HG03469 (cell line): Measurements from ENCODE around the gene ATG7.
"Not testable (repeated sequence)": the region's sequence is repeated elsewhere in the genome, so short reads cannot be mapped to it uniquely, and the experiment has no call there.

Experiments
- ATAC-seq: cut with Tn5 transposase; IDR thresholded peaks from one replicate; pipeline ENCODE4 v1.9.1; 2021; ENCODE audit warnings: mild to moderate bottlenecking, moderate library complexity, moderate number of reproducible peaks; ENCODE audit not compliant: unreplicated experiment

Gene ATG7

GRCh38 chr3:11384074-11384473 lies 111.9 kb downstream of the ATG7 start:
- ATAC-seq = no peak

GRCh38 chr3:11385326-11385725 lies 113.1 kb downstream of the ATG7 start:
- ATAC-seq = no peak

GRCh38 chr3:11385891-11386290 lies 113.7 kb downstream of the ATG7 start:
- ATAC-seq = no peak

- no peak for ATAC-seq
Measured at GRCh38 chr3:11386465-11387113, 114.4 kb downstream of the ATG7 start.

- no peak for ATAC-seq
Measured at GRCh38 chr3:11389386-11390268, 117.4 kb downstream of the ATG7 start.

- ATAC-seq = no peak
Measured at GRCh38 chr3:11390411-11391131, 118.4 kb downstream of the ATG7 start.

GRCh38 chr3:11391174-11391879 lies 119.1 kb downstream of the ATG7 start:
- no peak for ATAC-seq

- no peak for ATAC-seq
Measured at GRCh38 chr3:11392014-11392859, 120.0 kb downstream of the ATG7 start.

- ATAC-seq = no peak
Measured at GRCh38 chr3:11392860-11393114, 120.6 kb downstream of the ATG7 start.

- ATAC-seq = no peak
Measured at GRCh38 chr3:11393401-11393800, 121.2 kb downstream of the ATG7 start.

GRCh38 chr3:11394392-11394791 lies 122.2 kb downstream of the ATG7 start:
- ATAC-seq = no peak

- no peak for ATAC-seq
Measured at GRCh38 chr3:11400213-11400612, 128.0 kb downstream of the ATG7 start.

- ATAC-seq = no peak
Measured at GRCh38 chr3:11401434-11401833, 129.2 kb downstream of the ATG7 start.

GRCh38 chr3:11405323-11405722 lies 133.1 kb downstream of the ATG7 start:
- ATAC-seq = no peak

- ATAC-seq = no peak
Measured at GRCh38 chr3:11407644-11408043, 135.4 kb downstream of the ATG7 start.

GRCh38 chr3:11408324-11408859 lies 136.2 kb downstream of the ATG7 start:
- ATAC-seq = not testable (repeated sequence)

- ATAC-seq = no peak
Measured at GRCh38 chr3:11410564-11410963, 138.4 kb downstream of the ATG7 start.

GRCh38 chr3:11411956-11412355 lies 139.8 kb downstream of the ATG7 start:
- no peak for ATAC-seq

- ATAC-seq = no peak
Measured at GRCh38 chr3:11413071-11413470, 140.9 kb downstream of the ATG7 start.

- no peak for ATAC-seq
Measured at GRCh38 chr3:11415099-11415498, 142.9 kb downstream of the ATG7 start.
